Activated CD4-positive, CD25-positive, alpha-beta regulatory T cell treated with anti-CD3 and anti-CD28 coated beads, Interleukin-2, amount 50 U/mL, for 24 hours (primary cell): Measurements from ENCODE around the gene CLRN2.
A peak's percentile ranks its signal among the peaks of the same experiment; 100 is the strongest.

Source experiments
- ATAC-seq, 2 donors: fragments of 150-1000 bp; cut with Tn5 transposase; one replicate each; pipeline ENCODE4 v1.10.0; 2021; ENCODE audit warnings: mild to moderate bottlenecking in 1 of 2, moderate library complexity in 1 of 2

The CLRN2 gene

GRCh38 chr4:17514865-17515264 is at the start of gene CLRN2:
Gene CLRN2, plus strand, starts transcription at chr4:17515165. Its CDS starts 102 bp downstream, at chr4:17515267.
- no peak for ATAC-seq

GRCh38 chr4:17468619-17469221 is 46.2 kb upstream of the CLRN2 start:
- ATAC-seq: no peak

GRCh38 chr4:17469931-17470674 is 44.9 kb upstream of the CLRN2 start:
- ATAC-seq: no peak

- no peak for ATAC-seq
These were observed 39.5 kb upstream of the CLRN2 start for GRCh38 chr4:17475481-17475880.

GRCh38 chr4:17476853-17477252 is 38.1 kb upstream of the CLRN2 start:
- no peak for ATAC-seq

GRCh38 chr4:17477774-17478472 is 37.0 kb upstream of the CLRN2 start:
- ATAC-seq: no peak

GRCh38 chr4:17480210-17480927 is 34.6 kb upstream of the CLRN2 start:
- ATAC-seq: no peak

- no peak for ATAC-seq
These were observed 34.0 kb upstream of the CLRN2 start for GRCh38 chr4:17480955-17481354.

- no peak for ATAC-seq
These were observed 32.2 kb upstream of the CLRN2 start for GRCh38 chr4:17482716-17483115.

- ATAC-seq: no peak
These were observed 25.8 kb upstream of the CLRN2 start for GRCh38 chr4:17489123-17489522.

GRCh38 chr4:17489721-17490120 is 25.2 kb upstream of the CLRN2 start:
- ATAC-seq: no peak

- no peak for ATAC-seq
These were observed 24.3 kb upstream of the CLRN2 start for GRCh38 chr4:17490575-17491059.

- ATAC-seq: no peak
These were observed 23.8 kb upstream of the CLRN2 start for GRCh38 chr4:17491196-17491595.

GRCh38 chr4:17492058-17492741 is 22.8 kb upstream of the CLRN2 start:
- ATAC-seq: no peak

- ATAC-seq: no peak
These were observed 22.1 kb upstream of the CLRN2 start for GRCh38 chr4:17492876-17493275.

- no peak for ATAC-seq
These were observed 21.3 kb upstream of the CLRN2 start for GRCh38 chr4:17493619-17494018.

GRCh38 chr4:17494258-17495190 is 20.4 kb upstream of the CLRN2 start:
- peak; percentile 51 to 55 for ATAC-seq

GRCh38 chr4:17497890-17498523 is 17.0 kb upstream of the CLRN2 start:
- no peak for ATAC-seq

GRCh38 chr4:17500574-17500973 is 14.4 kb upstream of the CLRN2 start:
- no peak for ATAC-seq

- ATAC-seq: no peak
These were observed 12.2 kb upstream of the CLRN2 start for GRCh38 chr4:17502756-17503155.

- no peak for ATAC-seq
These were observed 10.9 kb upstream of the CLRN2 start for GRCh38 chr4:17504081-17504480.
